Activated CD8-positive, alpha-beta memory T cell treated with anti-CD3 and anti-CD28 coated beads for 36 hours (primary cell): ENCODE results near the gene TMEM258. TPM values are rescaled to one million over a fixed set of nuclear protein-coding genes. Genes with fewer than 3 reads are reported as not detected.

ENCODE experiments used
- CTCF ChIA-PET: fragments of 350-600 bp; sonication (Branson Sonifier 250); formaldehyde crosslinking; loops from one replicate; lab custom pipeline; 2021; ENCODE audit warnings: antibody characterized with exemption; lab: Charles Lee
- POLR2A ChIA-PET: fragments of 350-600 bp; sonication (Branson Sonifier 250); formaldehyde crosslinking; loops from one replicate; lab custom pipeline; 2021; ENCODE audit warnings: antibody characterized with exemption; lab: Charles Lee
- total RNA-seq, 2 experiments: library from RNA; stranded (reverse); gene quantifications; one replicate each; pipeline ENCODE4 v1.2.3, GENCODE V29; 2021

The TMEM258 gene
- total RNA-seq, 2 experiments from 2014 or later = 152 to 160 TPM

GRCh38 chr11:61754534-61755482 lies 37.6 kb downstream of the TMEM258 start:
- POLR2A ChIA-PET = no interaction called here
- CTCF ChIA-PET = interaction anchor here (1.0 to 1.4 kb wide), 3 partner anchors 12 to 32 kb away, joined by 3 to 4 read pairs (median 3); no protein-coding TSS in a partner anchor

DNA sequence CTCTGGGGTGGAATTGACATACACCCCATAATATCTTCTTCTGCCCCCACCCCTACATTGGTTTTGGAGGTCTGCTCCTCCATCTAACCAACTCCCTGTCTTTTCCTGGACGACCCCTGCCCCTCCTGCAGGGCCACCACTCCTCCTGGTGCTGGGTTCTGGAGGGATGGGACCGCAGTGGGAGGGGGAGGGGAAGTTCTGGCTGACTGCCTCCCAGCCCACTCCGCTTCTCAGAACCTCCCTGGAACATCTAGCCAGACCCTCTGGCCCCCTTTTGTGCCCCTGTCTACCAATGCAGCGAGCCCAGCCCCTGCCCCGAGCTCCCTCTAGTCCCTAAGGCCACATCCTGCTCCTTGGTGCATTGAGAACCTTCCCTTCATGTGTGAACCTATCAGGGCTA lies 38.7 kb downstream of the TMEM258 start:
- ChIA-PET CTCF (interaction anchor here (1.3 to 1.7 kb wide), 3 partner anchors 11 to 33 kb away, joined by 3 to 4 read pairs (median 4); no protein-coding TSS in a partner anchor), POLR2A (no interaction called here)

- ChIA-PET CTCF (interaction anchor here (0.6 to 1.7 kb wide), 3 partner anchors 11 to 87 kb away, joined by 3 to 4 read pairs (median 4); no protein-coding TSS in a partner anchor), POLR2A (no interaction called here)
These were observed 39.4 kb downstream of the TMEM258 start for GRCh38 chr11:61752925-61753521.

- ChIA-PET CTCF (interaction anchor here (1.3 to 1.7 kb wide), 2 partner anchors 12 to 34 kb away, joined by 3 to 4 read pairs; no protein-coding TSS in a partner anchor), POLR2A (no interaction called here)
These were observed 40.1 kb downstream of the TMEM258 start, which contains the start of gene MYRF for GRCh38 chr11:61752117-61752924. Gene MYRF (plus strand): TSS chr11:61752636. CDS start chr11:61752745, 109 bp downstream.

- CTCF ChIA-PET = interaction anchor here (0.9 kb wide), 1 partner anchor 21 kb away, joined by 6 read pairs; no protein-coding TSS in a partner anchor
- POLR2A ChIA-PET = interaction anchor here (0.6 kb wide), 1 partner anchor 8 kb away, joined by 6 read pairs; no protein-coding TSS in a partner anchor
These were observed 41.0 kb downstream of the TMEM258 start for GRCh38 chr11:61751384-61751783.

DNA sequence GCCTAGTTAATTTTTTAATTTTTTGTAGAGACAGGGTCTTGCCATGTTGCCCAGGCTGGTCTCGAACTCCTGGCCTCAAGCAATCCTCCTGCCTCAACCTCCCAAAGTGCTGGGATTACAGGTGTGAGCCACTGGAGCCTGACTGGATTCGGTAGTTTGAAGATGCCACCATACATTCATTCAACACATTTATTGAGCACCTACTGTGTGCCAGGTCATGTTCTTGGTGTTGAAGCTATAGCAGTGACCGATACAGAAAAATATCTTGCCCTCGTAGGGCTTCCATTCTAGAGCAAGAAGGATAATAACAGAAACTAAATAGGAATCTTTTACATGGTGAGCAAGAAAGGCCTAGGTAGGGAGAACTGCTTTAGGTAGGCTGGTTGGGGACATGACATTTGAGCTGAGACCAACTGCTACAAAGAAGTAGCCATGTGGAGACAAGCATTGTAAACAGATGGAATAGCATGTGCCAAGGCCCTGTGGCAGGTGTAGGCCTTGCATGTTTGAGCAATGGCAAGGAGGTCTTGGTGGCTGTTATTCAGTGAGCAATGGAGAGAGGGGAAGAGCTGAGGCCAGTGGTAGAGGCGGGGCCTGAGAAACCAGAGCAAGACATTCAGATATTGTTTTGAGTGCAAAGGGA lies 41.6 kb downstream of the TMEM258 start:
- CTCF ChIA-PET = interaction anchor here (0.6 to 1.7 kb wide), 4 partner anchors 22 to 360 kb away, joined by 3 to 6 read pairs (median 4); no protein-coding TSS in a partner anchor
- POLR2A ChIA-PET = no interaction called here

GRCh38 chr11:61749591-61750217 lies 42.7 kb downstream of the TMEM258 start:
- CTCF ChIA-PET = interaction anchor here (0.8 to 1.7 kb wide), 6 partner anchors 16 to 359 kb away, joined by 3 to 6 read pairs (median 4); no protein-coding TSS in a partner anchor
- POLR2A ChIA-PET = no interaction called here

- ChIA-PET CTCF (interaction anchor here (0.7 to 1.1 kb wide), 3 partner anchors 19 to 34 kb away, joined by 3 read pairs; no protein-coding TSS in a partner anchor), POLR2A (no interaction called here)
These were observed 44.5 kb downstream of the TMEM258 start for GRCh38 chr11:61747967-61748285.

GRCh38 chr11:61747192-61747966 lies 45.0 kb downstream of the TMEM258 start:
- POLR2A ChIA-PET = no interaction called here
- CTCF ChIA-PET = interaction anchor here (0.6 to 1.1 kb wide), 5 partner anchors 19 to 88 kb away, joined by 3 to 5 read pairs (median 3); no protein-coding TSS in a partner anchor

GRCh38 chr11:61746442-61747191 lies 45.8 kb downstream of the TMEM258 start:
- ChIA-PET POLR2A (no interaction called here), CTCF (interaction anchor here (0.6 to 0.8 kb wide), 3 partner anchors 13 to 79 kb away, joined by 3 to 4 read pairs (median 3); no protein-coding TSS in a partner anchor)

GRCh38 chr11:61745781-61746441 lies 46.5 kb downstream of the TMEM258 start:
- ChIA-PET POLR2A (no interaction called here), CTCF (no interaction called here)

DNA sequence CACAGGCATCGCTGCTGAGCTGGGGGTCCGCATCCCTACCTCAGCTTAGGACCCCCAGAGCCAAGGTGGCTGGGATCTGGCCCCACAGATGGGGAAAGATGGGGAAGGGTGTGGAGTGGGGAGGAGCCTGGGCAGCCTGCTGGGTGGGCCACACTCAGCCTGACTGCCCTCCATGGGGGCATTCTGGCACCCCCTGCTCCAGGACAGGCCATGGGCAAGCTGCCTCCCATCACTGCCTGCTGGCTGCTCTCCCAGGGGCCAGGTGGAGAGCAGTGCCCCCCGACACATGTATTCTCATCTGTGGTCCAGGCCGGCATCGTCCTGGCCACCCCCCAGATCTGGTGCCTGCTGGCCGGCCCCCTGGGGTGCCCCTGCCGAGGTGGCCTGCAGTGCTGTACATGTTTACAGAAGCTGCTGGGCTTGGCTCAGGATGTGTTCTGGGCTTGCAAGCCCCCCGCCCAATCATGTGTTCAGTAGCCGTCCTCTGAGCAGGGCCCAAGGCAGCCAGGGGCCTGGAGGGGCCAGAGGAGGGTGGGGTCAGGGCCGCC lies 47.7 kb downstream of the TMEM258 start:
- POLR2A ChIA-PET = no interaction called here
- CTCF ChIA-PET = interaction anchor here (1.1 kb wide), 2 partner anchors 71 to 106 kb away, joined by 3 read pairs; no protein-coding TSS in a partner anchor

DNA sequence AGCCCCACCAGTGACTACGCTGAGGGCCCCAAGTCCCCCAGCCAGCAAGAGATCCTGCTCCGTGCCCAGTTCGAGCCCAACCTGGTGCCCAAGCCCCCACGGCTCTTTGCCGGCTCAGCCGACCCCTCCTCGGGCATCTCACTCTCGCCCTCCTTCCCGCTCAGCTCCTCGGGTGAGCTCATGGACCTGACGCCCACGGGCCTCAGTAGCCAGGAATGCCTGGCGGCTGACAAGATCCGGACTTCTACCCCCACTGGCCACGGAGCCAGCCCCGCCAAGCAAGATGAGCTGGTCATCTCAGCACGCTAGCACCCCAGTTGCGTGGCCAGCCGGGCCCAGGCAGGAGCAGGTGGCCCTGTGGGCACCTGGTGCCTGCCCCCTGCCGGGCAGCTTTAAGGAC lies 48.2 kb downstream of the TMEM258 start:
- ChIA-PET CTCF (interaction anchor here (1.1 to 1.2 kb wide), 3 partner anchors 11 to 106 kb away, joined by 3 to 4 read pairs (median 3); no protein-coding TSS in a partner anchor), POLR2A (no interaction called here)

- ChIA-PET POLR2A (interaction anchor here (0.7 kb wide), 1 partner anchor 8 kb away, joined by 6 read pairs; no protein-coding TSS in a partner anchor), CTCF (interaction anchor here (0.7 to 1.2 kb wide), 4 partner anchors 10 to 105 kb away, joined by 3 to 4 read pairs (median 3); no protein-coding TSS in a partner anchor)
These were observed 48.8 kb downstream of the TMEM258 start for GRCh38 chr11:61743486-61744095.

DNA sequence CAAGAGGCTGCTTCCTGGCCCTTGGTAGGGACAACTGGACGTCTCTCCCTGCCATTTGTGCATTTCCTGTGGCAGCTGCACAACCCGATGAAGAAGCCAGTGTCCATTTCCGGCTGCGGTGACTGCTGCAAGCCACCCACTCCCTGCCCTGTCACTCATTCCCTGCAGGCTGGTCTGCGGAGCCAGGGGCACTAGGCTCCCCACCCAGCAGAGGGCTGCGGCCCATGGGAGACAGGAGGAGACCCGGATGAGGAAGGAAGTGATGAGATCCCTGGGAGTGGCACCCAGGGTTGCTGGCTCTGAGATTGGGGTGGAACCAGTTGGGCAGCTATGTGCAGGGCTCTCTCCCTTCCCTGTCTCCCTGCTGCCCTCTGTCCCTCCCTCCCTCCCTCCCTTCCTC lies 50.0 kb downstream of the TMEM258 start:
- POLR2A ChIA-PET = no interaction called here
- CTCF ChIA-PET = no interaction called here
